Measurements from ENCODE around the gene ECHDC3. TPM values are rescaled to one million over a fixed set of nuclear protein-coding genes. Genes with fewer than 3 reads are reported as not detected.
A peak's percentile ranks its signal among the peaks of the same experiment; 100 is the strongest.

Gene ECHDC3
- total RNA-seq, 2 donors from 2014 or later = 77.6 to 98.3 TPM

DNA sequence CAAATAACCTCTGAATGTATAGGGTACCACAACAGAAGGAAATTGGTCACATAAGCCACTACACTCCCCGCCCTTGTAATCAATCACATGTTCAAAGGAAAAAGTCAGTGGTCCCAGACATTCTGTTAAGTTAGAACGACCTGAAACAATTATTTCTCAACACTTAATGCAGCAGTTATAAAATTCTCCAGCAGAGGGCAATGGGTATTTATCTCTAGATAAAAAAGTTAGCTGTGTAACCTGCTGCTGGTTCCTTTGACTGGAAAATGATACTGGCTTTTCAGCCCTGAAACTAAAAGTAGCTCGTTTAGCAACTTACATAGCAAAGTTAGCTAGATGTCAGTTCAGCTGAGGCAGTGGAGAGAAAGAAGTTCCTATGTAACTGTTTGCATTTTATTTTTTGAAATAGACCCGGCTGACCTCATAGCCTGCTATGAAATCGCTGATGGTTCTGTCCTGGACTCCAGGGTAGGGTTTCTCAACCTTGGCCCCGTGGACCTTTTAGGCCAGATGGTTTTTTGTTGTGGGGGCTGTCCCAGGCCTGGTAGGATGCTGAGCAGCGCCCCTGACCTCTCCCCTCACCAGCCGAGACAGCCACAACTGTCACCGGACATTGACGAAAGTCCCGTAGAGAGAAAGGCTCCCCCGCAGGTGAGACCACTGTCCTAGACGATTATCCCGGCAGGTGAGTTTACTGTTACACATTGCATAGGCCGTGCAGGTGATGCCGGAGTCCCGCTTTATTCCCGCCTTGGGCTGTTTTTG lies 40.8 kb downstream of the ECHDC3 start:
- Histone ChIP-seq H3K36me3 (no peaks in the 10 kb centered on the region), H3K9me3 (no peaks in the 10 kb centered on the region), H3K27me3 (replicated peaks; ENCODE audit: insufficient read depth) (no peaks in the 10 kb centered on the region), H3K4me3 (no peak overlapping the region), H3K27ac (no peak overlapping the region), H3K4me1 (replicated peaks) (no peaks in the 10 kb centered on the region)
- 70% methylated on average over 18 of the region's 18 CpGs for WGBS
- intact Hi-C loops (cut with DNase I) = loop anchor here (5.0 kb wide), 1 partner anchor 204 kb away; no protein-coding TSS in a partner anchor
- peak; percentile 43 for DNase-seq (ENCODE audit: low spot score)
- TF ChIP-seq POLR2A (IDR thresholded peaks at IDR 0.05) (no peak), POLR2AphosphoS5 (IDR thresholded peaks at IDR 0.05) (peak; percentile 9), CTCF (IDR thresholded peaks at IDR 0.05) (peak; percentile 58 to 87 (median 73))

GRCh38 chr10:11783558-11783865 lies 41.3 kb downstream of the ECHDC3 start:
- Histone ChIP-seq H3K9me3 (no peaks in the 10 kb centered on the region), H3K4me3 (no peak overlapping the region), H3K36me3 (no peaks in the 10 kb centered on the region), H3K4me1 (replicated peaks) (no peaks in the 10 kb centered on the region), H3K27ac (no peak overlapping the region), H3K27me3 (replicated peaks; ENCODE audit: insufficient read depth) (no peaks in the 10 kb centered on the region)
- DNase-seq (ENCODE audit: low spot score) = no peak
- WGBS = 87% methylated on average over 7 of the region's 7 CpGs
- intact Hi-C loops (cut with DNase I) = loop anchor here (5.0 kb wide), 1 partner anchor 204 kb away; no protein-coding TSS in a partner anchor
- no peak for TF ChIP-seq CTCF (IDR thresholded peaks at IDR 0.05)
- TF ChIP-seq POLR2AphosphoS5 (IDR thresholded peaks at IDR 0.05) = no peak
- no peak for TF ChIP-seq POLR2A (IDR thresholded peaks at IDR 0.05)

DNA sequence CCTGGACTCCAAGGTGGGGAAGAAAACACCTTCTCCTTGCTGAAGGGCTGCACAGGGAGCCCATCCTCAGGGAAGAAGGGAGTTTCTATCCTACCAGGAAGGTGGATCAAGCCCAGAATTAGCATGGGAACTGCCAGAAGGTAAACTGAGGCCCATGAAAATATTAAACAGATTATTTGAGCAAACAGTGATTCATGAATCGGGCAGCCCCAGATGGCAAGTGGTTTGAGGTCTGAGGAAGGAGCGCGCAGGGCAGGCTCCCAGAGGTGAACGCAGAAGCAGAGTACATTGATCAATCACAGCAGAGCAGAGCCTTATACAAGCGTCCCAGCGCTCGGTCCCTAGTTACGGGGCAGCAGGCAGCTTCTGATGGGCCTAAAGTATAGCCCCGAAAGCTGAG lies 45.2 kb downstream of the ECHDC3 start:
- intact Hi-C loops (cut with DNase I) = no loop called here
- TF ChIP-seq POLR2AphosphoS5 (IDR thresholded peaks at IDR 0.05) (no peak), POLR2A (IDR thresholded peaks at IDR 0.05) (no peak), CTCF (IDR thresholded peaks at IDR 0.05) (no peak)
- 91% methylated on average over 9 of the region's 9 CpGs for WGBS
- DNase-seq (ENCODE audit: low spot score) = no peak
- Histone ChIP-seq H3K27ac (no peak overlapping the region), H3K9me3 (no peaks in the 10 kb centered on the region), H3K27me3 (replicated peaks; ENCODE audit: insufficient read depth) (no peaks in the 10 kb centered on the region), H3K4me1 (replicated peaks) (no peaks in the 10 kb centered on the region), H3K36me3 (no peaks in the 10 kb centered on the region), H3K4me3 (no peak overlapping the region)

DNA sequence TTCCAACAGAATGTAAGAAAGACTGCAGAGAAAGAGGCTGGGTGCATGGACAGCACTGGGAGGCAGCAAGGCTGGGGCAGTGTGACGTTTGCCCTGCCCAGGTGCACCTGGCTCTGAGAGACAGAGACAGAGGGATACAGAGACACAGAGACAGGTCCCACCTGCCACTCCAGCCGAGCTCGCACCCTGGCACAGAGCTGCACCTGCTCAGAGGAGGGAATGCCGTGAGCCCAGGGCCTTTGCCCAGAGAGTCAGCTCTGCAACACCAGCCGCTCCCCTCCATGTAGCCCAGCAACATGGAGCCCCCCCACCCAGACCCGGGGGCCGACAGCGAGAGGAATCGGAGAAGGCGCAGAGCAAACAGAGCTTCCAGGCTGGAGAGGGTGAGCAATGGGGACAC lies 45.7 kb downstream of the ECHDC3 start:
- no peak for DNase-seq (ENCODE audit: low spot score)
- Histone ChIP-seq H3K4me1 (replicated peaks) (no peaks in the 10 kb centered on the region), H3K4me3 (no peak overlapping the region), H3K27ac (no peak overlapping the region), H3K36me3 (no peaks in the 10 kb centered on the region), H3K27me3 (replicated peaks; ENCODE audit: insufficient read depth) (no peaks in the 10 kb centered on the region), H3K9me3 (no peaks in the 10 kb centered on the region)
- WGBS = 58% methylated on average over 10 of the region's 10 CpGs
- intact Hi-C loops (cut with DNase I) = no loop called here
- no peak for TF ChIP-seq POLR2A (IDR thresholded peaks at IDR 0.05)
- no peak for TF ChIP-seq CTCF (IDR thresholded peaks at IDR 0.05)
- TF ChIP-seq POLR2AphosphoS5 (IDR thresholded peaks at IDR 0.05) = no peak

DNA sequence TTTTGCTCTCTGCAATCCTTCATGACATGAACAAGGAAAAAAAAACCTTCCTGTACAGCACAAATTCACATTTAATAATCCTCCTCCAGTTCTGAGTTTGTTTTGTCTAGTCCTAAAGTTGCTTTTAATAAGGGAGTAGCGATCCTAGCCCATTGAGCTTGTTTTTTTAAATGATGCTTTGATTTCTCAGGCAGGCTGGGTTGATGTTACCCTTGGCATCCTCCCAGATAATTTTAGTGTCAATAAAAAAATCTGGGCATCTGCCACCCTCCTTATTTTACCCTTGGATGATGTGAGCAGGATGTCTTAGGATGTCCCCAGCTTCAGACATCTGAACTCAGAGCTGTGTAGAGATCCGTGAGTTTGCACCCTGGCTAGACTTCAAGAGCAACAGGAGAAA lies 47.1 kb downstream of the ECHDC3 start:
- H3K36me3 ChIP-seq = no peaks in the 10 kb centered on the region
- H3K4me3 ChIP-seq = no peak overlapping the region
- TF ChIP-seq CTCF (IDR thresholded peaks at IDR 0.05) (no peak), POLR2AphosphoS5 (IDR thresholded peaks at IDR 0.05) (no peak), POLR2A (IDR thresholded peaks at IDR 0.05) (no peak)
- WGBS = 29% methylated on average over 2 of the region's 2 CpGs
- H3K4me1 ChIP-seq (replicated peaks) = no peaks in the 10 kb centered on the region
- no peak for DNase-seq (ENCODE audit: low spot score)
- H3K27me3 ChIP-seq (replicated peaks; ENCODE audit: insufficient read depth) = no peaks in the 10 kb centered on the region
- no peak overlapping the region for H3K27ac ChIP-seq
- intact Hi-C loops (cut with DNase I) = no loop called here
- H3K9me3 ChIP-seq = no peaks in the 10 kb centered on the region

All from prostate gland (tissue), 2 donors.